WTC11 (cell line): ENCODE data around the gene DMRT2. TPM values are rescaled to one million over a fixed set of nuclear protein-coding genes. Genes with fewer than 3 reads are reported as not detected.

Experiments
- ATAC-seq: fragments of 200-7000 bp; cut with Tn5 transposase; 2 replicates; pipeline ENCODE4 v1.10.0; 2021; ENCODE audit warnings: mild to moderate bottlenecking, moderate library complexity
- CTCF ChIA-PET: fragments of 300-600 bp; sonication (Branson Sonifier 250); formaldehyde crosslinking; loops from one replicate; lab custom pipeline; 2021; ENCODE audit warnings: antibody characterized with exemption; lab: Charles Lee
- POLR2A ChIA-PET: fragments of 350-600 bp; sonication (Branson Sonifier 250); formaldehyde crosslinking; loops from one replicate; lab custom pipeline; 2021; ENCODE audit warnings: antibody characterized with exemption; lab: Charles Lee
- DNase-seq: peaks from one replicate; pipeline ENCODE4 v3.0.0; 2021; ENCODE audit warnings: low spot score
- H3K27ac Mint-ChIP-seq: 2 replicates; pipeline ENCODE4 v1.8.0; 2021; ENCODE audit warnings: mixed read lengths
- H3K27me3 Mint-ChIP-seq: 2 replicates; pipeline ENCODE4 v1.8.0; 2021; ENCODE audit warnings: low read depth, mild to moderate bottlenecking, moderate library complexity, mixed read lengths
- H3K36me3 Mint-ChIP-seq: 2 replicates; pipeline ENCODE4 v1.8.0; 2021; ENCODE audit warnings: mixed read lengths
- H3K4me1 Mint-ChIP-seq: 2 replicates; pipeline ENCODE4 v1.8.0; 2022; ENCODE audit warnings: mixed read lengths
- H3K4me3 Mint-ChIP-seq: 2 replicates; pipeline ENCODE4 v1.8.0; 2021; ENCODE audit warnings: mild to moderate bottlenecking, moderate library complexity, mixed read lengths
- H3K9me3 Mint-ChIP-seq: 2 replicates; pipeline ENCODE4 v1.8.0; 2021; ENCODE audit warnings: mixed read lengths
- ARID4B ChIP-seq: sonication (generic); formaldehyde crosslinking; IDR thresholded peaks from 2 replicates; pipeline ENCODE4 v1.8.0; 2023; ENCODE audit warnings: missing genetic modification reagents, mild to moderate bottlenecking, borderline replicate concordance
- ATF1 ChIP-seq: sonication (generic); formaldehyde crosslinking; IDR thresholded peaks from 2 replicates; pipeline ENCODE4 v1.8.1; 2023; ENCODE audit warnings: mild to moderate bottlenecking, moderate library complexity, missing genetic modification reagents
- ATF3 ChIP-seq: sonication (generic); formaldehyde crosslinking; conservative IDR thresholded peaks from 2 replicates; pipeline ENCODE4 v1.8.1; 2022; ENCODE audit warnings: mild to moderate bottlenecking, missing genetic modification reagents
- CREB1 ChIP-seq: sonication (generic); formaldehyde crosslinking; IDR thresholded peaks from 2 replicates; pipeline ENCODE4 v1.8.0; 2023; ENCODE audit warnings: mild to moderate bottlenecking, missing genetic modification reagents
- E2F1 ChIP-seq: sonication (generic); formaldehyde crosslinking; IDR thresholded peaks from 2 replicates; pipeline ENCODE4 v1.8.0; 2022; ENCODE audit warnings: mild to moderate bottlenecking, missing genetic modification reagents
- E2F4 ChIP-seq: sonication (generic); formaldehyde crosslinking; IDR thresholded peaks from 2 replicates; pipeline ENCODE4 v1.8.1; 2022; ENCODE audit warnings: low read depth, mild to moderate bottlenecking, moderate library complexity, missing genetic modification reagents, borderline replicate concordance
- ELF4 ChIP-seq: sonication (generic); formaldehyde crosslinking; IDR thresholded peaks from 2 replicates; pipeline ENCODE4 v1.8.1; 2022; ENCODE audit warnings: low read depth, mild to moderate bottlenecking, moderate library complexity, missing genetic modification reagents
- EMX1 ChIP-seq: fragments of 250-450 bp; sonication (Bioruptor Pico); IDR thresholded peaks from 2 replicates; pipeline ENCODE4 v1.8.0; 2021; ENCODE audit warnings: mild to moderate bottlenecking
- FOXJ3 ChIP-seq: sonication (generic); formaldehyde crosslinking; IDR thresholded peaks from 2 replicates; pipeline ENCODE4 v1.9.0; 2021; ENCODE audit warnings: missing genetic modification reagents, mild to moderate bottlenecking, borderline replicate concordance
- NFATC4 ChIP-seq: fragments of 250-450 bp; sonication (Bioruptor Pico); IDR thresholded peaks from 2 replicates; pipeline ENCODE4 v1.9.0; 2021; ENCODE audit warnings: mild to moderate bottlenecking
- NFE2L1 ChIP-seq: sonication (generic); formaldehyde crosslinking; IDR thresholded peaks from 2 replicates; pipeline ENCODE4 v1.8.1; 2023; ENCODE audit warnings: missing genetic modification reagents
- NR1H2 ChIP-seq: sonication (generic); formaldehyde crosslinking; IDR thresholded peaks from 2 replicates; pipeline ENCODE4 v1.9.0; 2021; ENCODE audit warnings: mild to moderate bottlenecking, moderate library complexity, missing genetic modification reagents
- OVOL2 ChIP-seq: fragments of 250-450 bp; sonication (Bioruptor Pico); IDR thresholded peaks from 2 replicates; pipeline ENCODE4 v1.9.0; 2021; ENCODE audit warnings: mild to moderate bottlenecking, borderline replicate concordance
- SMAD3 ChIP-seq: sonication (generic); formaldehyde crosslinking; IDR thresholded peaks from 2 replicates; pipeline ENCODE4 v1.8.0; 2022; ENCODE audit warnings: missing genetic modification reagents, mild to moderate bottlenecking, borderline replicate concordance
- TCF7 ChIP-seq: sonication (generic); formaldehyde crosslinking; IDR thresholded peaks from 2 replicates; pipeline ENCODE4 v1.8.0; 2022; ENCODE audit warnings: mild to moderate bottlenecking, low read depth, missing genetic modification reagents, moderate library complexity
- TEAD4 ChIP-seq: sonication (generic); formaldehyde crosslinking; IDR thresholded peaks from 2 replicates; pipeline ENCODE4 v1.8.0; 2022; ENCODE audit warnings: mild to moderate bottlenecking, missing genetic modification reagents
- USF1 ChIP-seq: sonication (generic); formaldehyde crosslinking; IDR thresholded peaks from 2 replicates; pipeline ENCODE4 v1.8.0; 2022; ENCODE audit warnings: mild to moderate bottlenecking, missing genetic modification reagents
- ZNF219 ChIP-seq: sonication (generic); formaldehyde crosslinking; IDR thresholded peaks from 2 replicates; pipeline ENCODE4 v1.8.0; 2023; ENCODE audit warnings: missing genetic modification reagents, mild to moderate bottlenecking, borderline replicate concordance
- total RNA-seq: library from RNA; stranded (reverse); gene quantifications from 3 replicates; pipeline ENCODE4 v1.2.3, GENCODE V29; 2021
- TF ChIP-seq, protein P1 (sequence below): sonication (generic); formaldehyde crosslinking; IDR thresholded peaks from 2 replicates; pipeline ENCODE4 v1.8.0; 2022; ENCODE audit warnings: mild to moderate bottlenecking, missing genetic modification reagents
- TF ChIP-seq, protein P2 (sequence below): fragments of 250-450 bp; sonication (Bioruptor Pico); IDR thresholded peaks from 2 replicates; pipeline ENCODE4 v2.1.2; 2022; ENCODE audit warnings: mild to moderate bottlenecking, moderate library complexity
- TF ChIP-seq, protein P3 (sequence below): fragments of 250-450 bp; sonication (Bioruptor Pico); IDR thresholded peaks from 2 replicates; pipeline ENCODE4 v1.9.0; 2021; ENCODE audit warnings: mild to moderate bottlenecking

DMRT2 gene
- total RNA-seq, 1 experiment from 2014 or later, result not detected

DNA sequence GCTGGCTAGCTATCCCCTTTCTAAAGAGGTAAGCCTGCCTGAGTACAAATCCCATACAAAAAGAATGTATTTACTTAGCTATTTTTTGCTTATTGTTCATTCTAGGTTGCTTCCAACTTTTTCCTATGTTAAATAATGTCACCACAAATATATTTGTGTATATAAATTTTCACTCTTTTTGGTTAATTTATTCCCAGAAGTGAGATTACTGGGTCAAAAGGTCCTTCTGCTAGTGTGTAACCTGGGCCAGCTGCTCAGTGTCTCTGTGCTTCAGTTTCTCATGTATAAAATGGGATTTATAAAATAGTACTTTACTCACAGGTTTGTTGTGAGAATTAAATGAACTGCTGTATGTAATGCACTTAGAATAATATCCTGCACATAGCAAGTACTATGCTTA, 23.9 kb upstream of the DMRT2 start:
- ATAC-seq (no peak), DNase-seq (no peak)
- Mint-ChIP-seq H3K27ac (no peak overlapping the region), H3K4me3 (no peak overlapping the region), H3K9me3 (peaks cover 21% of the 10 kb centered on the region), H3K4me1 (no peaks in the 10 kb centered on the region), H3K27me3 (peaks cover 24% of the 10 kb centered on the region), H3K36me3 (no peaks in the 10 kb centered on the region)
- TF ChIP-seq EMX1 (CRISPR knock-in tag), result no peak
- no peak for TF ChIP-seq TEAD4 (CRISPR knock-in tag)
- no peak for TF ChIP-seq USF1
- TF ChIP-seq ELF4, result no peak
- ChIA-PET POLR2A (no interaction called here), CTCF (interaction anchor here (1.2 to 1.5 kb wide), 2 partner anchors 17 to 21 kb away, joined by 3 to 5 read pairs; no protein-coding TSS in a partner anchor)

GRCh38 chr9:1028501-1029190, 21.5 kb upstream of the DMRT2 start:
- Mint-ChIP-seq H3K9me3 (peaks cover 6% of the 10 kb centered on the region), H3K36me3 (no peaks in the 10 kb centered on the region), H3K27me3 (peaks cover 26% of the 10 kb centered on the region), H3K4me1 (no peaks in the 10 kb centered on the region)
- no peak for ATAC-seq
- CTCF ChIA-PET, result interaction anchor here (1.0 kb wide), 1 partner anchor 19 kb away, joined by 3 read pairs; no protein-coding TSS in a partner anchor
- no peak for DNase-seq
- TF ChIP-seq, protein P1, sequence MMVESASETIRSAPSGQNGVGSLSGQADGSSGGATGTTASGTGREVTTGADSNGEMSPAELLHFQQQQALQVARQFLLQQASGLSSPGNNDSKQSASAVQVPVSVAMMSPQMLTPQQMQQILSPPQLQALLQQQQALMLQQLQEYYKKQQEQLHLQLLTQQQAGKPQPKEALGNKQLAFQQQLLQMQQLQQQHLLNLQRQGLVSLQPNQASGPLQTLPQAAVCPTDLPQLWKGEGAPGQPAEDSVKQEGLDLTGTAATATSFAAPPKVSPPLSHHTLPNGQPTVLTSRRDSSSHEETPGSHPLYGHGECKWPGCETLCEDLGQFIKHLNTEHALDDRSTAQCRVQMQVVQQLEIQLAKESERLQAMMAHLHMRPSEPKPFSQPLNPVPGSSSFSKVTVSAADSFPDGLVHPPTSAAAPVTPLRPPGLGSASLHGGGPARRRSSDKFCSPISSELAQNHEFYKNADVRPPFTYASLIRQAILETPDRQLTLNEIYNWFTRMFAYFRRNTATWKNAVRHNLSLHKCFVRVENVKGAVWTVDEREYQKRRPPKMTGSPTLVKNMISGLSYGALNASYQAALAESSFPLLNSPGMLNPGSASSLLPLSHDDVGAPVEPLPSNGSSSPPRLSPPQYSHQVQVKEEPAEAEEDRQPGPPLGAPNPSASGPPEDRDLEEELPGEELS (CRISPR knock-in tag), result no peak
- TF ChIP-seq E2F4, result no peak
- TF ChIP-seq OVOL2 (CRISPR knock-in tag), result no peak
- no peak for TF ChIP-seq NR1H2
- no peak for TF ChIP-seq ZNF219
- no peak for TF ChIP-seq ARID4B
- TF ChIP-seq NFE2L1 (CRISPR knock-in tag), result no peak
- TF ChIP-seq, protein P2, sequence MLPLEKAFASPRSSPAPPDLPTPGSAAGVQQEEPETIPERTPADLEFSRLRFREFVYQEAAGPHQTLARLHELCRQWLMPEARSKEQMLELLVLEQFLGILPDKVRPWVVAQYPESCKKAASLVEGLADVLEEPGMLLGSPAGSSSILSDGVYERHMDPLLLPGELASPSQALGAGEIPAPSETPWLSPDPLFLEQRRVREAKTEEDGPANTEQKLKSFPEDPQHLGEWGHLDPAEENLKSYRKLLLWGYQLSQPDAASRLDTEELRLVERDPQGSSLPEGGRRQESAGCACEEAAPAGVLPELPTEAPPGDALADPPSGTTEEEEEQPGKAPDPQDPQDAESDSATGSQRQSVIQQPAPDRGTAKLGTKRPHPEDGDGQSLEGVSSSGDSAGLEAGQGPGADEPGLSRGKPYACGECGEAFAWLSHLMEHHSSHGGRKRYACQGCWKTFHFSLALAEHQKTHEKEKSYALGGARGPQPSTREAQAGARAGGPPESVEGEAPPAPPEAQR (CRISPR knock-in tag), result no peak
- TF ChIP-seq NFATC4, result no peak
- TF ChIP-seq FOXJ3 (CRISPR knock-in tag), result no peak
- no peak for TF ChIP-seq ATF1 (CRISPR knock-in tag)
- TF ChIP-seq ATF3, result no peak
- no peak for TF ChIP-seq E2F1 (CRISPR knock-in tag)
- no peak for TF ChIP-seq CREB1 (CRISPR knock-in tag)
- TF ChIP-seq, protein P3, sequence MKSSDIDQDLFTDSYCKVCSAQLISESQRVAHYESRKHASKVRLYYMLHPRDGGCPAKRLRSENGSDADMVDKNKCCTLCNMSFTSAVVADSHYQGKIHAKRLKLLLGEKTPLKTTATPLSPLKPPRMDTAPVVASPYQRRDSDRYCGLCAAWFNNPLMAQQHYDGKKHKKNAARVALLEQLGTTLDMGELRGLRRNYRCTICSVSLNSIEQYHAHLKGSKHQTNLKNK (CRISPR knock-in tag), result no peak
- TF ChIP-seq TCF7 (CRISPR knock-in tag), result no peak
- TF ChIP-seq SMAD3 (CRISPR knock-in tag), result no peak
- TF ChIP-seq, all 79 proteins: peak for 0
- POLR2A ChIA-PET, result no interaction called here
- Mint-ChIP-seq H3K27ac (no peak overlapping the region; the same call in 1 of the 2 replicates), H3K4me3 (no peak overlapping the region)
